CD4-positive, alpha-beta T cell treated with Interleukin-17A for 1 hour (primary cell): Measurements from ENCODE around the gene SLC1A7.

Source experiments
- DNase-seq: peaks from one replicate; pipeline ENCODE4 v3.0.0-alpha.2; 2020

Gene SLC1A7

GRCh38 chr1:53048960-53049573 is 93.4 kb downstream of the SLC1A7 start:
- DNase-seq, result no peak

- DNase-seq, result no peak
Observed at GRCh38 chr1:53047737-53048736, 94.4 kb downstream of the SLC1A7 start.

- DNase-seq, result no peak
Observed at GRCh38 chr1:53046930-53047329, 95.5 kb downstream of the SLC1A7 start.

DNA sequence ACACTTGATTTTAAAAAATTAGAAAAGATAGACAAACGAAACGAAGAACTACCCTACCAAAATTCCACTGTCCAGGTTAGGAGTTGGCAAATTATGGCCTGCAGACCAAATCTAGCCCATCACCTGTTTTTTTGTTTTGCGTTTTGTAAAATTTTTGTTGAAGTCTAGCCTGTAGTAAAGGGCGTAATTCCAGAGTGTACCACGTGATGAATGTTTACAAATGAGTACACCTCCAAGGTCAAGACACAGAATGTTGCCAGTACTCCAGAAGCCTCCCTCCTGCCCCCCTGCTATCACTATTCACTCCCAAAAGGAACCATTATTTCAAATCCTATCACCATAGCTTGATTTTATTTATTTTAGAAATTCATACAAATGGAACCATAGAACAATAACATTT is 97.5 kb downstream of the SLC1A7 start:
- no peak for DNase-seq

GRCh38 chr1:53043271-53043670 is 99.2 kb downstream of the SLC1A7 start:
- no peak for DNase-seq

DNA sequence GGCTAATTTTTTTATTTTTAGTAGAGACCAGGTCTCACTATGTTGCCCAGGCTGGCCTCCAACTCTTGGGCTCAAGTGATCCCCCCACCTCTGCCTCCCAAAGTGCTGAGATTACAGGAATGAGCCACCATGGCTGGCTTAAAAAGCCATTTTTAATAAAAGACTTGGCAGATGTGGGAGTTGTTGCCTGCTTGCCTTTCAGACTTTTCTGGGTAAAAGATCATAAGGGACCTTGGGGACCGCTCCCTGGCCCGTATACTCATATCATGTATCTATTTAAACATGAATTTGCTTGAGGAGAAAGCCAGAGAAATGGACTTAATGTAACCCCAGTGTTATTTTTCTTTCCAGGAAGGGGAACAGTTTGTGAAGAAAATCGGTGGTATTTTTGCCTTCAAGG is 103.9 kb downstream of the SLC1A7 start:
- no peak for DNase-seq
